Body of pancreas (tissue), 4 donors: ENCODE measurements around the gene CASR. TPM values are rescaled to one million over a fixed set of nuclear protein-coding genes. Genes with fewer than 3 reads are reported as not detected.

ENCODE experiments used
- ATAC-seq: fragments of 150-250 bp; one replicate; pipeline ENCODE4 v1.9.1; 2016
- DNase-seq, 4 donors: peaks; one replicate each; pipeline ENCODE4 v3.0.0-alpha.2; 2019
- H3K27ac ChIP-seq, 4 donors: fragments of 200-600 bp; sonication (generic); 1 replicate in 3 of 4; 2 replicates in 1 of 4; pipeline versions ENCODE4 v1.5.1 to v1.6.1; 2016 to 2019; ENCODE audit warnings: mild to moderate bottlenecking in 1 of 4, mixed read lengths in 1 of 4, moderate library complexity in 1 of 4
- H3K27me3 ChIP-seq, 2 donors: fragments of 200-600 bp; sonication (generic); one replicate each; pipeline ENCODE4 v1.6.0; 2016; ENCODE audit warnings: mild to moderate bottlenecking in 1 of 2
- H3K36me3 ChIP-seq, 2 donors: fragments of 200-600 bp; sonication (generic); replicated peaks in 1 of 2; 2 replicates each; pipeline ENCODE4 v1.5.1; 2016; ENCODE audit warnings: low read depth in 2 of 2; ENCODE audit not compliant: insufficient read depth in 1 of 2
- H3K4me1 ChIP-seq: fragments of 200-600 bp; sonication (generic); one replicate; pipeline ENCODE4 v1.6.0; 2016
- H3K4me3 ChIP-seq, 2 donors: fragments of 200-600 bp; sonication (generic); 1 replicate in 1 of 2; 2 replicates in 1 of 2; pipeline ENCODE4 v1.5.1; 2016 to 2019
- H3K9me3 ChIP-seq, 3 donors: fragments of 200-600 bp; sonication (generic); 1 replicate in 2 of 3; 2 replicates in 1 of 3; pipeline ENCODE4 v1.5.1; 2016
- CTCF ChIP-seq, 7 experiments: fragments of 450-650 bp in 4 of 7; fragments of 200-600 bp in 3 of 7; sonication (generic) in 3 of 7; IDR thresholded peaks; one replicate each; pipeline ENCODE4 v1.5.1; 2016 to 2019; ENCODE audit warnings: antibody characterized with exemption in 7 of 7
- POLR2A ChIP-seq, 3 donors: fragments of 450-650 bp; IDR thresholded peaks; one replicate each; pipeline ENCODE4 v1.6.1; 2016; ENCODE audit warnings: antibody characterized with exemption in 3 of 3, mild to moderate bottlenecking in 2 of 3
- WGBS, 2 donors: methylation state at CpG; one replicate each; pipeline ENCODE4 v1.1.5; 2017; 5-methylcytosine and 5-hydroxymethylcytosine counted together
- intact Hi-C: fragments of 100-400 bp; cut with DNase I; formaldehyde crosslinking; loops from one replicate; pipeline ENCODE4 v1.15.1; 2023
- total RNA-seq, 2 donors: library from RNA; depleted of rRNA; stranded (reverse); fragments of >200 nt; gene quantifications; one replicate each; pipeline ENCODE4 v1.1.0, GENCODE V29; 2016

CASR gene
- total RNA-seq, 2 donors from 2014 or later, result 8.9 to 11.9 TPM

- WGBS, 2 donors, result 65 to 68% methylated on average over 7 of the region's 7 CpGs
Observed at GRCh38 chr3:122257644-122258364, 74.3 kb downstream of the CASR start.

GRCh38 chr3:122258757-122259371 is 75.4 kb downstream of the CASR start:
- Histone ChIP-seq H3K9me3 (no peaks in the 10 kb centered on the region), H3K27ac (peak overlapping the region in 2 of 4 donors; percentile 21 to 33), H3K4me3 (no peak overlapping the region), H3K27me3 (no peaks in the 10 kb centered on the region), H3K4me1 (peaks cover 6% of the 10 kb centered on the region), H3K36me3 (no peaks in the 10 kb centered on the region)
- intact Hi-C loops, result no loop called here
- 2 to 6% methylated on average over 7 of the region's 7 CpGs for WGBS, 2 donors
- peak; percentile 96 for ATAC-seq
- TF ChIP-seq POLR2A (IDR thresholded peaks at IDR 0.05) (no peak), CTCF (IDR thresholded peaks at IDR 0.05) (peak; percentile 48 to 89 (median 82))
- DNase-seq, result peak; percentile 77 to 87 (median 84)

More at GRCh38 chr3:122257644-122258364, 74.3 kb downstream of the CASR start:
- H3K4me1 ChIP-seq, result peaks cover 6% of the 10 kb centered on the region
- ATAC-seq (no peak), DNase-seq (no peak)
- H3K27ac ChIP-seq, result peak overlapping the region in 1 of 4 donors; percentile 13
- H3K36me3 ChIP-seq, result no peaks in the 10 kb centered on the region
- TF ChIP-seq POLR2A (IDR thresholded peaks at IDR 0.05) (no peak), CTCF (IDR thresholded peaks at IDR 0.05) (no peak)
- no peak overlapping the region for H3K4me3 ChIP-seq
- no peaks in the 10 kb centered on the region for H3K27me3 ChIP-seq
- intact Hi-C loops, result no loop called here
- no peaks in the 10 kb centered on the region for H3K9me3 ChIP-seq

DNA sequence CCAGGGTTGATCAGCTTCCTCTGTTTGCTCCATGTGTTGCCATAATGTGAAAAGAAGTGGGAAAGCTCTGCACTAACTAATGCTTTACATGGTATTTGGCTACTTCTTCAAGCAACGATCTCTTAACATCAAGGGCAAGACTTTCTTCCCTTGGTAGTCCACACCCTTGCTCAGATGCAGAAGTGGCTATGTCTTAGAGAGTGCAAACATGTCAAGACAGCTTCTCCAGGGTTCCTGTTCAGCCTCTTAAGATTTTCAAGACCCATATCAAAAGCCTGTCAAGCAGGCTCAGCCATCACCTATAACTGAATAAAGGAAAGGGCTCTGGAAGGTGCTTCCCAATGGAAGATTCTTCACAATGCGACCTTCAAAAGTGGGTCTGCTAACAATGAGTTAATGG is 76.7 kb downstream of the CASR start:
- intact Hi-C loops, result loop anchor here (5.0 kb wide), 1 partner anchor 158 kb away; no protein-coding TSS in a partner anchor
- Histone ChIP-seq H3K27me3 (no peaks in the 10 kb centered on the region), H3K4me3 (no peak overlapping the region), H3K4me1 (peaks cover 6% of the 10 kb centered on the region), H3K9me3 (no peaks in the 10 kb centered on the region), H3K27ac (no peak overlapping the region), H3K36me3 (no peaks in the 10 kb centered on the region)
- TF ChIP-seq POLR2A (IDR thresholded peaks at IDR 0.05) (no peak), CTCF (IDR thresholded peaks at IDR 0.05) (no peak)
- DNase-seq, result no peak
- WGBS, 2 donors, result 70 to 71% methylated on average over 2 of the region's 2 CpGs
- ATAC-seq, result no peak

GRCh38 chr3:122263058-122263457 is 79.6 kb downstream of the CASR start:
- ATAC-seq (no peak), DNase-seq (no peak)
- no peaks in the 10 kb centered on the region for H3K36me3 ChIP-seq
- H3K9me3 ChIP-seq, result no peaks in the 10 kb centered on the region
- intact Hi-C loops, result loop anchor here (5.0 kb wide), 1 partner anchor 161 kb away; no protein-coding TSS in a partner anchor
- peaks cover 10% of the 10 kb centered on the region for H3K4me1 ChIP-seq
- H3K27ac ChIP-seq, result no peak overlapping the region
- H3K4me3 ChIP-seq, result no peak overlapping the region
- H3K27me3 ChIP-seq, result no peaks in the 10 kb centered on the region
- no peak for TF ChIP-seq CTCF (IDR thresholded peaks at IDR 0.05)
- TF ChIP-seq POLR2A (IDR thresholded peaks at IDR 0.05), result no peak
- WGBS, 2 donors, result 70 to 72% methylated on average over 2 of the region's 2 CpGs
